Measurements from ENCODE around the gene DHX8.
A peak's percentile ranks its signal among the peaks of the same experiment; 100 is the strongest.

DHX8 gene

DNA sequence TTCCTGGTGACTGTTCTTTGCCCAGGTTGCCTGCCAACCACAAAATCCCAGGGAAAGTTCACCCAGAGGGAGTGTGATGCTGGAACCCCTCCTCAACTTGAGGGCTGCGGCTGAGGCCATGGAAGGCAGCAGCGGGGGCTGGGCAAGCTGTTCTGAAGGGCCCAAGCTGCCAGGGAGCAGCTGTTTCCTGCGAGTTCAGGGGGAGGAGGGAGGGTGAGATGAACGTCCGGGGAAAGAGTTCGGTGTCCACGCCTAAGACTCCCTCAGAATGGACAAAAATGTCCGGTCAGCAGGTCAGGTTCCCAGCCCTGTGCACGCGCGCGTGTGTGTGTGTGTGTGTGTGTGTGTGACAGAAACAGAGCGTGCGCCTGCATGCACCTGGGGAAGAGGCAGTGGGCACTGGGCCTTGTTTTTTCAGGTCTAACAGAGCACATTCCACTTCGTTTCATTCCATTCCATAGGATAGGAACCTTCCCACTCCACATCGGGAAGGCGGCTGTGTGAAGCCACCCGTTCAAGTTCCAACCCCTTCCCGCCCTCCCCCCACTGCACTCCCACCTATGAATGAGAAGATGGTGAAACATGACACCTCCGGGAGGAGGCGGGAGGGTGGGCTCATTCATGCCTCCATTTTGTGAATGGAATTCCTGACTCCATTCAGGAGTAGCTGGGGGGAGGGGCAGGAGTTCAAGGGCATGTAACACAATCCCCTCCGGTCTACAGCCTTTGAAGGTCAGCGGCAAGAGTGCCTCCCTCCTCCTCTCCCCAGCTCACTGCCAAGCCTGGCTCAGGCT, 46.7 kb downstream of the DHX8 start:
- no peaks in the 10 kb centered on the region for H3K9me3 ChIP-seq (ENCODE audit: severe bottlenecking)
- H3K27ac ChIP-seq (ENCODE audit: poor library complexity, severe bottlenecking) = peak overlapping the region; percentile 67
- no peaks in the 10 kb centered on the region for H3K27me3 ChIP-seq (ENCODE audit: insufficient read depth, poor library complexity, severe bottlenecking)
- no peak overlapping the region for H3K4me3 ChIP-seq (ENCODE audit: severe bottlenecking)
- H3K4me1 ChIP-seq (ENCODE audit: insufficient read depth, poor library complexity, severe bottlenecking) = peaks cover 17% of the 10 kb centered on the region
- TF ChIP-seq, protein P1, sequence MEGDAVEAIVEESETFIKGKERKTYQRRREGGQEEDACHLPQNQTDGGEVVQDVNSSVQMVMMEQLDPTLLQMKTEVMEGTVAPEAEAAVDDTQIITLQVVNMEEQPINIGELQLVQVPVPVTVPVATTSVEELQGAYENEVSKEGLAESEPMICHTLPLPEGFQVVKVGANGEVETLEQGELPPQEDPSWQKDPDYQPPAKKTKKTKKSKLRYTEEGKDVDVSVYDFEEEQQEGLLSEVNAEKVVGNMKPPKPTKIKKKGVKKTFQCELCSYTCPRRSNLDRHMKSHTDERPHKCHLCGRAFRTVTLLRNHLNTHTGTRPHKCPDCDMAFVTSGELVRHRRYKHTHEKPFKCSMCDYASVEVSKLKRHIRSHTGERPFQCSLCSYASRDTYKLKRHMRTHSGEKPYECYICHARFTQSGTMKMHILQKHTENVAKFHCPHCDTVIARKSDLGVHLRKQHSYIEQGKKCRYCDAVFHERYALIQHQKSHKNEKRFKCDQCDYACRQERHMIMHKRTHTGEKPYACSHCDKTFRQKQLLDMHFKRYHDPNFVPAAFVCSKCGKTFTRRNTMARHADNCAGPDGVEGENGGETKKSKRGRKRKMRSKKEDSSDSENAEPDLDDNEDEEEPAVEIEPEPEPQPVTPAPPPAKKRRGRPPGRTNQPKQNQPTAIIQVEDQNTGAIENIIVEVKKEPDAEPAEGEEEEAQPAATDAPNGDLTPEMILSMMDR (IDR thresholded peaks at IDR 0.05; ENCODE audit: poor library complexity, severe bottlenecking) = no peak
- peaks cover 29% of the 10 kb centered on the region for H3K36me3 ChIP-seq (ENCODE audit: low read depth)
- ATAC-seq (ENCODE audit: low read depth) (peak; percentile 49), DNase-seq (ENCODE audit: low spot score) (peak; percentile 84)

DNA sequence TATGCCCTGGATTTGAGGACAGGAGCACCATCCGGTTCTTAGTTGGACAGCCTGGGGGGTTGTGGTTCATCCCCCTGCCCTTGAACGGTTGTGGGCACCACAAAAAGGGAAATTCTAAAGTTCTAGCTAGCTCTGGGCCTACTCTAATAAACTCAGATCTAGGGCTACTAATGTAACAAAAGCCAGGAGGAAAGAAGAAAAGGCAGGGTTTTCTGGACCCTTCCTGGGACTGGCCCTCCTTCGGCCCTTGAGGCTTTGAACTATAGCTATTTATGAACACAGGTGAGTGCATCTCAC, 47.3 kb downstream of the DHX8 start:
- Histone ChIP-seq H3K4me3 (ENCODE audit: severe bottlenecking) (no peak overlapping the region), H3K27me3 (ENCODE audit: insufficient read depth, poor library complexity, severe bottlenecking) (no peaks in the 10 kb centered on the region), H3K27ac (ENCODE audit: poor library complexity, severe bottlenecking) (peak overlapping the region; percentile 67), H3K9me3 (ENCODE audit: severe bottlenecking) (no peaks in the 10 kb centered on the region), H3K36me3 (ENCODE audit: low read depth) (peaks cover 23% of the 10 kb centered on the region), H3K4me1 (ENCODE audit: insufficient read depth, poor library complexity, severe bottlenecking) (peaks cover 19% of the 10 kb centered on the region)
- ATAC-seq (ENCODE audit: low read depth) (no peak), DNase-seq (ENCODE audit: low spot score) (no peak)
- TF ChIP-seq, protein P1 (IDR thresholded peaks at IDR 0.05; ENCODE audit: poor library complexity, severe bottlenecking) = no peak

DNA sequence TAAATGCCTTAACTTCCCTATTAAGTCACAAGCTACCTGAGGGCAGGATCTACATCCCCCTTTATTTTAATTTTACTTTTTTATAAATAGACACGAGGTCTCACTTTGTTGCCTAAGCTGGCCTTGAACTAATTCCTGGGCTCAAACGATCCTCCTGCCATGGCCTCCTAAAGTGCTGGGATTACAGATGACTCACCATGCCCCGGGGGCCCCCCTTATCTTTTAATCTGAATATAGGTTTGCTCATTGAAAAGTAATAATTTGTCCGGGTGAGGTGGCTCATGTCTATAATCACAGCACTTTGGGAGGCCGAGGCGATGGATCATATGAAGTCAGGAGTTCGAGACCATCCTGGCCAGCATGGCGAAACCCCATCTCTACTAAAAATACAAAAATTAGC, 48.2 kb downstream of the DHX8 start:
- Histone ChIP-seq H3K36me3 (ENCODE audit: low read depth) (peaks cover 22% of the 10 kb centered on the region), H3K4me3 (ENCODE audit: severe bottlenecking) (no peak overlapping the region), H3K9me3 (ENCODE audit: severe bottlenecking) (no peaks in the 10 kb centered on the region), H3K4me1 (ENCODE audit: insufficient read depth, poor library complexity, severe bottlenecking) (peaks cover 28% of the 10 kb centered on the region), H3K27ac (ENCODE audit: poor library complexity, severe bottlenecking) (peak overlapping the region; percentile 67), H3K27me3 (ENCODE audit: insufficient read depth, poor library complexity, severe bottlenecking) (no peaks in the 10 kb centered on the region)
- no peak for DNase-seq (ENCODE audit: low spot score)
- ATAC-seq (ENCODE audit: low read depth) = no peak
- TF ChIP-seq, protein P1 (IDR thresholded peaks at IDR 0.05; ENCODE audit: poor library complexity, severe bottlenecking) = no peak

DNA sequence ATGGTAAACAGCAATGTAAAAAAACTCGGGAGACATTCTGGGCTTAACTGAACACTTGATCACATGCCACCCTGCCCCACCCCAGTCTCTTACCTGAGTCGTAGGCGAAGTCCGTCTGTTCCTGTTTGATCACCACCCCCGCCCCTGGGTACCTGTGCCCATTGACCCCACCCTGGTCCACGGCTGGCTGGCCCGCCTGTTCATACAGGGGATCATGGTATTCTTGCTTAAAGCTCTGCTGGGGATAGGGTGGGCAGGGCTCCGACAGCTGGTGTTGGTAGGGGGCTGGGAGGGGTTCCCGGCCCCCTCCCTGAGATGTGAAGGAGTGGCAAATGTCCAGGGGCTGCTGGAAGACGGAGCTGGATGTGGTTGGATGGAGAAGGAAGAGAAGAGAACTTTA, 48.8 kb downstream of the DHX8 start:
- no peak for DNase-seq (ENCODE audit: low spot score)
- H3K4me1 ChIP-seq (ENCODE audit: insufficient read depth, poor library complexity, severe bottlenecking) = peaks cover 31% of the 10 kb centered on the region
- no peaks in the 10 kb centered on the region for H3K9me3 ChIP-seq (ENCODE audit: severe bottlenecking)

DNA sequence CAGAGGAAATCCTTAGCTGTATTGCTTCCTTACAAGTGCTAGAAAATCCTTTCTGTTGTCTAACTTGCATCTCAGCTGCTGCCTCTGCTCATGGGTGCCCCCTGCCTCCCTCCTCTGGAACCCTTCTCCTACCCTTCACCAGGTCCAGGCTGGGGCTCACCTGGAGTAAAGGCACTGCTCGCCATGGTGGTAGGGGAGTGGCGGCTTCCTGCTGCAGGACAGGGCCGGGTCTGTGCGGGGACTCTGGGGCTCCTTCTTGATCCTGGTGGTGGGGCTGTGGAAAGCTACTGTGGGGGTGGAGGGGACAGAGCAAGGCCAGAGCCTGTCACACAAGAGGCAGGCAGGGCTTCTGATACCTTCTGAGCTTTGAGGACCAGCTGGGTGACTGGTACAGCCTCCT, 49.9 kb downstream of the DHX8 start:
- Histone ChIP-seq H3K36me3 (ENCODE audit: low read depth) (peaks cover 17% of the 10 kb centered on the region), H3K27ac (ENCODE audit: poor library complexity, severe bottlenecking) (no peak overlapping the region), H3K4me1 (ENCODE audit: insufficient read depth, poor library complexity, severe bottlenecking) (peaks cover 31% of the 10 kb centered on the region), H3K4me3 (ENCODE audit: severe bottlenecking) (no peak overlapping the region), H3K9me3 (ENCODE audit: severe bottlenecking) (no peaks in the 10 kb centered on the region), H3K27me3 (ENCODE audit: insufficient read depth, poor library complexity, severe bottlenecking) (no peaks in the 10 kb centered on the region)
- DNase-seq (ENCODE audit: low spot score) (no peak), ATAC-seq (ENCODE audit: low read depth) (no peak)
- TF ChIP-seq, protein P1 (IDR thresholded peaks at IDR 0.05; ENCODE audit: poor library complexity, severe bottlenecking) = no peak

More for the DNA sequence above, 48.8 kb downstream of the DHX8 start:
- H3K4me3 ChIP-seq (ENCODE audit: severe bottlenecking) = no peak overlapping the region
- TF ChIP-seq, protein P1 (IDR thresholded peaks at IDR 0.05; ENCODE audit: poor library complexity, severe bottlenecking) = no peak
- ATAC-seq (ENCODE audit: low read depth) = no peak
- H3K36me3 ChIP-seq (ENCODE audit: low read depth) = peaks cover 24% of the 10 kb centered on the region
- H3K27ac ChIP-seq (ENCODE audit: poor library complexity, severe bottlenecking) = no peak overlapping the region
- no peaks in the 10 kb centered on the region for H3K27me3 ChIP-seq (ENCODE audit: insufficient read depth, poor library complexity, severe bottlenecking)
